NT2/D1 (cell line): ENCODE measurements around the gene WDR64.

Source experiments
- YY1 ChIP-seq: IDR thresholded peaks from 2 replicates; pipeline ENCODE4 v1.6.1; 2011; ENCODE audit not compliant: insufficient read length, insufficient read depth
- ZNF274 ChIP-seq: IDR thresholded peaks from 2 replicates; pipeline ENCODE4 v1.6.1; 2011; ENCODE audit warnings: mild to moderate bottlenecking, low read depth, low read length

- no peak for TF ChIP-seq YY1
- no peak for TF ChIP-seq ZNF274
Observed at GRCh38 chr1:241749945-241750695, 98.0 kb downstream of the WDR64 start.
